H1 (cell line): Measurements from ENCODE around the gene DLX2. TPM values are rescaled to one million over a fixed set of nuclear protein-coding genes. Genes with fewer than 3 reads are reported as not detected.

Source experiments
- CTCF ChIA-PET: fragments of 300-600 bp; sonication (Branson Sonifier 250); formaldehyde crosslinking; loops from one replicate; lab custom pipeline; 2021; ENCODE audit not compliant: partially characterized antibody; lab: Charles Lee
- POLR2A ChIA-PET: fragments of 300-600 bp; sonication (Branson Sonifier 250); formaldehyde crosslinking; loops from one replicate; lab custom pipeline; 2021; ENCODE audit warnings: inconsistent platforms; ENCODE audit not compliant: partially characterized antibody; lab: Charles Lee
- DNase-seq, 2 experiments: peaks; one replicate each; pipeline versions ENCODE4 v3.0.0 to v3.0.0-alpha.2; 2010 to 2022; ENCODE audit warnings: low spot score in 2 of 2, low read depth in 1 of 2, mixed read lengths in 1 of 2
- FAIRE-seq: peaks from 2 replicates; lab custom pipeline; 2011; peaks lifted over from hg19 to GRCh38; lab: Jason Lieb, UNC
- H2AFZ ChIP-seq: 2 replicates; pipeline ENCODE4 v1.8.1; 2012; ENCODE audit warnings: low read length, inconsistent platforms
- H2AK5ac ChIP-seq: 2 replicates; pipeline ENCODE4 v1.6.1; 2013; ENCODE audit warnings: low read depth, low read length
- H2BK120ac ChIP-seq: replicated peaks from 2 replicates; pipeline ENCODE3; 2013; ENCODE audit warnings: low read depth, low read length, inconsistent platforms
- H2BK12ac ChIP-seq: 2 replicates; pipeline ENCODE4 v1.6.1; 2013; ENCODE audit warnings: low read depth, low read length
- H2BK15ac ChIP-seq: 2 replicates; pipeline ENCODE4 v1.6.1; 2013; ENCODE audit warnings: low read length
- H2BK20ac ChIP-seq: 2 replicates; pipeline ENCODE4 v1.6.1; 2013; ENCODE audit warnings: low read length
- H2BK5ac ChIP-seq: 2 replicates; pipeline ENCODE4 v1.6.1; 2013; ENCODE audit warnings: low read depth, low read length
- H3K14ac ChIP-seq: 2 replicates; pipeline ENCODE4 v1.6.1; 2013; ENCODE audit warnings: inconsistent platforms; ENCODE audit not compliant: insufficient read length
- H3K18ac ChIP-seq: 2 replicates; pipeline ENCODE4 v1.6.1; 2013; ENCODE audit warnings: low read length; ENCODE audit errors: extremely low read depth
- H3K23ac ChIP-seq: 2 replicates; pipeline ENCODE4 v1.6.1; 2013; ENCODE audit warnings: inconsistent platforms; ENCODE audit not compliant: insufficient read length
- H3K23me2 ChIP-seq: 2 replicates; pipeline ENCODE4 v1.6.1; 2013; ENCODE audit warnings: low read depth, low read length
- H3K27ac ChIP-seq: 2 replicates; pipeline ENCODE4 v1.6.1; 2011; ENCODE audit warnings: low read depth, low read length, inconsistent platforms
- H3K27me3 ChIP-seq, 4 experiments: replicated peaks in 1 of 4; 1 replicate in 1 of 4; 2 replicates in 3 of 4; pipeline versions ENCODE4 v1.6.1 to v1.8.1; 2011 to 2013; ENCODE audit warnings: low read length in 3 of 4, mild to moderate bottlenecking in 3 of 4, inconsistent platforms in 2 of 4, mixed read lengths in 2 of 4, moderate library complexity in 1 of 4; ENCODE audit not compliant: control insufficient read depth in 3 of 4, insufficient read depth in 3 of 4; ENCODE audit errors: extremely low read depth in 1 of 4
- H3K36me3 ChIP-seq, 4 experiments: 2 replicates each; pipeline versions ENCODE4 v1.6.1 to v1.8.1; 2011 to 2013; ENCODE audit warnings: mild to moderate bottlenecking in 4 of 4, low read length in 3 of 4, moderate library complexity in 2 of 4, control low read depth in 1 of 4, inconsistent platforms in 1 of 4; ENCODE audit not compliant: insufficient read depth in 4 of 4, control insufficient read depth in 2 of 4
- H3K4ac ChIP-seq: replicated peaks from 2 replicates; pipeline ENCODE3; 2013; ENCODE audit warnings: low read length, low read depth, mixed read lengths, inconsistent platforms; ENCODE audit not compliant: insufficient read length
- H3K4me1 ChIP-seq, 4 experiments: replicated peaks in 1 of 4; 1 replicate in 1 of 4; 2 replicates in 3 of 4; pipeline versions ENCODE4 v1.6.1 to v1.8.1; 2011 to 2013; ENCODE audit warnings: low read length in 3 of 4, inconsistent platforms in 2 of 4, mixed read lengths in 1 of 4; ENCODE audit not compliant: insufficient read depth in 4 of 4, control insufficient read depth in 3 of 4
- H3K4me2 ChIP-seq, 2 experiments: 2 replicates each; pipeline versions ENCODE4 v1.6.1 to v1.8.1; 2011 to 2013; ENCODE audit warnings: low read depth in 2 of 2, low read length in 2 of 2, control low read depth in 1 of 2, inconsistent platforms in 1 of 2, mild to moderate bottlenecking in 1 of 2; ENCODE audit not compliant: insufficient read depth in 1 of 2
- H3K4me3 ChIP-seq, 4 experiments: fragments of 200-600, 300-600 bp in 1 of 4; sonication (generic), shearing (Covaris generic), sonication (Bioruptor Twin) in 1 of 4; 2 replicates each; pipeline versions ENCODE4 v1.5.1 to v1.8.1; 2011 to 2016; ENCODE audit warnings: low read length in 4 of 4, low read depth in 3 of 4, control low read depth in 2 of 4, inconsistent platforms in 2 of 4, mild to moderate bottlenecking in 2 of 4, mixed read lengths in 1 of 4, moderate library complexity in 1 of 4; ENCODE audit not compliant: insufficient read depth in 2 of 4; ENCODE audit errors: extremely low read depth in 1 of 4
- H3K56ac ChIP-seq: replicated peaks from 2 replicates; pipeline ENCODE3; 2013; ENCODE audit warnings: low read depth, mild to moderate bottlenecking, mixed read lengths, low read length, inconsistent platforms; ENCODE audit not compliant: insufficient read length
- H3K79me1 ChIP-seq: 2 replicates; pipeline ENCODE4 v1.6.1; 2013; ENCODE audit warnings: low read depth, low read length, control low read depth
- H3K79me2 ChIP-seq, 2 experiments: 2 replicates each; pipeline versions ENCODE4 v1.6.1 to v1.8.1; 2012 to 2013; ENCODE audit warnings: low read length in 2 of 2, mild to moderate bottlenecking in 2 of 2, inconsistent platforms in 1 of 2; ENCODE audit not compliant: insufficient read depth in 2 of 2, control insufficient read depth in 1 of 2
- H3K9ac ChIP-seq, 4 experiments: replicated peaks in 1 of 4; 1 replicate in 1 of 4; 2 replicates in 3 of 4; pipeline versions ENCODE4 v1.6.1 to v1.8.1; 2011 to 2013; ENCODE audit warnings: low read depth in 3 of 4, low read length in 3 of 4, control low read depth in 2 of 4, mild to moderate bottlenecking in 2 of 4, moderate library complexity in 2 of 4, inconsistent platforms in 1 of 4; ENCODE audit errors: extremely low read depth in 1 of 4
- H3K9me3 ChIP-seq, 2 experiments: 2 replicates each; pipeline versions ENCODE4 v1.6.1 to v1.8.1; 2012 to 2013; ENCODE audit warnings: mild to moderate bottlenecking in 2 of 2, moderate library complexity in 2 of 2, control low read depth in 1 of 2, inconsistent platforms in 1 of 2, low read depth in 1 of 2, low read length in 1 of 2, mixed read lengths in 1 of 2; ENCODE audit not compliant: insufficient read depth in 2 of 2
- H4K20me1 ChIP-seq, 2 experiments: replicated peaks in 1 of 2; 2 replicates each; pipeline versions ENCODE3 to v1.8.1; 2011 to 2013; ENCODE audit warnings: inconsistent platforms in 2 of 2, low read length in 2 of 2, mild to moderate bottlenecking in 1 of 2; ENCODE audit not compliant: insufficient read depth in 2 of 2, control insufficient read depth in 1 of 2
- H4K5ac ChIP-seq: 2 replicates; pipeline ENCODE4 v1.6.1; 2013; ENCODE audit warnings: low read length, low read depth, mixed read lengths, inconsistent platforms; ENCODE audit not compliant: insufficient read length
- H4K8ac ChIP-seq: 2 replicates; pipeline ENCODE4 v1.8.0; 2013; ENCODE audit warnings: mild to moderate bottlenecking, moderate library complexity, low read length, inconsistent platforms; ENCODE audit not compliant: insufficient read depth; ENCODE audit errors: extremely low read depth
- H4K91ac ChIP-seq: replicated peaks from 2 replicates; pipeline ENCODE3; 2013; ENCODE audit warnings: low read length, mixed read lengths, inconsistent platforms; ENCODE audit not compliant: insufficient read length
- BCL11A ChIP-seq, 2 experiments: IDR thresholded peaks; one replicate each; pipeline ENCODE4 v1.6.1; 2011; ENCODE audit warnings: low read depth in 2 of 2, low read length in 2 of 2, mild to moderate bottlenecking in 2 of 2
- EZH2 ChIP-seq: fragments of 200-600 bp; sonication (generic); IDR thresholded peaks from 2 replicates; pipeline ENCODE4 v1.7.1; 2012; ENCODE audit warnings: low read depth, mild to moderate bottlenecking, moderate library complexity, low read length, inconsistent platforms; ENCODE audit not compliant: severe bottlenecking
- KDM1A ChIP-seq: fragments of 200-600, 300-600 bp; sonication (generic); IDR thresholded peaks from 2 replicates; pipeline ENCODE4 v1.7.1; 2016; ENCODE audit warnings: mild to moderate bottlenecking, low read length, borderline replicate concordance
- RAD21 ChIP-seq, 2 experiments: IDR thresholded peaks in 1 of 2; conservative IDR thresholded peaks in 1 of 2; 2 replicates each; pipeline ENCODE4 v1.6.1; 2011; ENCODE audit warnings: low read depth in 2 of 2, low read length in 2 of 2, improper control_type of control experiment in 1 of 2, inconsistent platforms in 1 of 2, mild to moderate bottlenecking in 1 of 2, moderate library complexity in 1 of 2
- RBBP5 ChIP-seq: IDR thresholded peaks from 2 replicates; pipeline ENCODE4 v1.7.1; 2012; ENCODE audit warnings: low read depth, mild to moderate bottlenecking, inconsistent platforms, low read length, moderate library complexity, borderline replicate concordance
- RFX5 ChIP-seq: IDR thresholded peaks from 2 replicates; pipeline ENCODE4 v1.6.1; 2011; ENCODE audit warnings: low read depth, low read length, improper control_type of control experiment, borderline replicate concordance
- SIN3A ChIP-seq, 2 experiments: IDR thresholded peaks in 1 of 2; conservative IDR thresholded peaks in 1 of 2; 2 replicates each; pipeline ENCODE4 v1.6.1; 2011 to 2012; ENCODE audit warnings: low read length in 2 of 2, improper control_type of control experiment in 1 of 2, low read depth in 1 of 2, mild to moderate bottlenecking in 1 of 2
- SP4 ChIP-seq: IDR thresholded peaks from 2 replicates; pipeline ENCODE4 v1.6.1; 2012; ENCODE audit warnings: low read length, inconsistent platforms
- TAF7 ChIP-seq: optimal IDR thresholded peaks from 2 replicates; pipeline ENCODE3; 2011; ENCODE audit warnings: low read depth, mild to moderate bottlenecking, inconsistent platforms, low read length, moderate library complexity, borderline replicate concordance
- WGBS, 2 experiments: shearing (Covaris generic) in 1 of 2; methylation state at CpG; one replicate each; pipeline versions ENCODE4 v1.1.6 to v1.1.7; 2013 to 2015; ENCODE audit warnings: low lambda C conversion rate in 2 of 2, mixed read lengths in 2 of 2, inconsistent platforms in 1 of 2, low coverage in 1 of 2, missing lambda C conversion rate in 1 of 2; ENCODE audit not compliant: insufficient replicate concordance in 2 of 2, insufficient coverage in 1 of 2, insufficient read length in 1 of 2; ENCODE audit errors: extremely low coverage in 1 of 2, missing lambda C conversion rate in 1 of 2; 5-methylcytosine and 5-hydroxymethylcytosine counted together
- polyA plus RNA-seq, 7 experiments: library from polyadenylated mRNA; depleted of rRNA in 3 of 7; stranded (reverse) in 5 of 7; unstranded in 2 of 7; fragments of >200 nt in 5 of 7; fragments of 200-250 nt in 2 of 7; gene quantifications; 1 replicate in 5 of 7; 2 replicates in 1 of 7; 4 replicates in 1 of 7; pipeline versions ENCODE4 v1.2.1 to v1.2.3, GENCODE V29; 2011 to 2013; ENCODE audit warnings: missing spikeins in 2 of 7, mixed read lengths in 2 of 7
- total RNA-seq: library from RNA; stranded (reverse); fragmentation: NEBNext Ultra II Directional; extraction: Animal tissue kit (Norgen Biotek cat#: 25700); gene quantifications from 2 replicates; pipeline ENCODE4 v1.2.1, GENCODE V29; 2021

DLX2 gene
- total and polyA plus RNA-seq, 2 of the 8 experiments (the other 6 are each of a cell fraction or from before 2014, with no cell fraction given) = 0.45 TPM; not detected in 1

DNA sequence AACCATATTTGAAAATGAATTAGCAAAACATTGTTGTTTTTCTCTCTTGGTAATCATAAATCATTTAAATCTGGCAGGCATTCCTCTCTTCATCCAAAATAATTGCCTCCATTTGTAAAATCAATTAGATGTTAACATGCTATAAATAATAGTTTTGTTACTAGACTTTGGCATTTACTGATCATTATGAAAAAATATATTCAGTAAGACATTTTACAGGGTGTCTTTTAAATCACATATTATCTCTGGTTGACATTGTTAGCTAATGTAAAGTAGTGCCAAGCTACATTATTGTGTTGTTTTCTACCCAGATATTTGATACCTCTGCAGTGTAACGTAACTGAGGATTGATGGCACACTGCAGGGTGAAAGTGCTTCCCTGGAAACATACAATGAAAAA lies 49.2 kb downstream of the DLX2 start:
- Histone ChIP-seq H4K20me1 (no peaks in the 10 kb centered on the region), H2AFZ (no peak overlapping the region), H3K4me2 (no peak overlapping the region), H3K56ac (no peak overlapping the region), H3K9ac (no peak overlapping the region), H4K8ac (no peak overlapping the region), H2BK12ac (no peak overlapping the region), H3K14ac (no peak overlapping the region), H3K18ac (no peak overlapping the region), H3K27me3 (no peaks in the 10 kb centered on the region), H3K4me1 (no peaks in the 10 kb centered on the region), H2AK5ac (no peak overlapping the region), H3K79me2 (no peaks in the 10 kb centered on the region), H2BK5ac (no peak overlapping the region), H3K23ac (no peak overlapping the region), H2BK15ac (no peak overlapping the region), H2BK20ac (no peak overlapping the region), H4K91ac (no peak overlapping the region), H3K4ac (no peak overlapping the region), H3K36me3 (no peaks in the 10 kb centered on the region), H3K4me3 (no peak overlapping the region), H3K23me2 (no peaks in the 10 kb centered on the region), H4K5ac (no peak overlapping the region), H2BK120ac (no peak overlapping the region), H3K79me1 (no peaks in the 10 kb centered on the region), H3K9me3 (no peaks in the 10 kb centered on the region), H3K27ac (no peak overlapping the region)
- TF ChIP-seq EZH2 (no peak), TAF7 (no peak), SP4 (no peak), KDM1A (no peak), RFX5 (no peak), BCL11A (IDR thresholded peaks at IDR 0.05; ENCODE audit: low read depth in 2 of 2, low read length in 2 of 2) (no peak), SIN3A (conservative IDR thresholded peaks at IDR 0.05 in 1 of 2, IDR thresholded peaks at IDR 0.05 in 1 of 2; ENCODE audit: low read depth in 1 of 2, low read length in 2 of 2) (no peak), RBBP5 (no peak), RAD21 (IDR thresholded peaks at IDR 0.05 in 1 of 2, conservative IDR thresholded peaks at IDR 0.05 in 1 of 2; ENCODE audit: low read depth in 2 of 2, low read length in 2 of 2) (no peak)
- DNase-seq (no peak), FAIRE-seq (no peak)
- WGBS, 2 experiments = 88% methylated on average over 1 of the region's 1 CpG; no CpG with 5 or more reads in 1 of the 2 experiments
- ChIA-PET CTCF (interaction anchor here (1.6 to 1.7 kb wide), 2 partner anchors 60 to 74 kb away, joined by 3 to 4 read pairs; no protein-coding TSS in a partner anchor), POLR2A (no interaction called here)
